NCI-H345 treated with DMSO at 0.1 percent for 48 hours (cell line): ENCODE data around the gene FLT1.

ENCODE experiments used
- DNase-seq: peaks from one replicate; lab custom pipeline; 2025; ENCODE audit not compliant: unreplicated experiment; lab: John Stamatoyannopoulos, UW

FLT1 gene

DNA sequence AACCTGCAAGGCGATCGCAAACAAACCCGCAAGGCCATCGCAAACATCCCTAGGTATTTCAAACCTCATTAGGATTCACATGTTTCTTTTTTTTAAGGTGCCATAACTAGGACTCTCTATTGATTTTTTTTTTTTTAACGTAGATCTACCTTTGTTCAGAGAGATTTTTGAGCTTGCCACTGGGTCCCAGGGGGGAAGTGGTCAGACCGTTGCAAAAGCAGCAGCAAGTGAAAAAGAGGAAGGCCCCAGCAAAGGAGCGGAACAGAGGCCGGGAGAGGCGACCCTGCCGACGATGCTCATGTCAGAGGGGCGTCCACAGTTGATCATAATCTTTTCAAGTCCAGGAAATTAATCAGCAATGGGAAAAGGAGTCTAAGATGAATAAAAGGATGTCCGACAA, 32.7 kb upstream of the FLT1 start:
- no peak for DNase-seq

GRCh38 chr13:28526876-28527275, 31.9 kb upstream of the FLT1 start:
- no peak for DNase-seq

GRCh38 chr13:28522871-28523270, 27.9 kb upstream of the FLT1 start:
- DNase-seq, result no peak

- no peak for DNase-seq
Measured at GRCh38 chr13:28513745-28514144, 18.8 kb upstream of the FLT1 start.

DNA sequence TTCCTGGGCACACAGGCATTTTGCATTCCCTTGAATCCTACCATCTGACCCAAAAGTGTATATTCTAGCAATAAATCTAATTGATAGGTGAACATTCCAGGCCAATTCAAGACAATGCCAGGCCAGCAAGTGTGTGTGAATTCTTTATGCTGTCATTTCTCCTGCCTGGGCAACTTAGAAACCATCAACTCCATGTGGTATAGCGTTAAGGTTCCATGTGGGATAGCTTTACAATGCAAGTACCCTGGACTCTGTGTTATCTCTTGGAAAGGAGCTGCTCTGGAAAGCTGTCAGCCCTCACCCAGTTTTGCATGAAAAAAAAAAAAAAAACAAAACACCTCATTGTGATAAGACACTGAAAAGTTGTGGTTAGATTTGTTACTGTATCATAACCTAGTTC, 15.6 kb upstream of the FLT1 start:
- no peak for DNase-seq

DNA sequence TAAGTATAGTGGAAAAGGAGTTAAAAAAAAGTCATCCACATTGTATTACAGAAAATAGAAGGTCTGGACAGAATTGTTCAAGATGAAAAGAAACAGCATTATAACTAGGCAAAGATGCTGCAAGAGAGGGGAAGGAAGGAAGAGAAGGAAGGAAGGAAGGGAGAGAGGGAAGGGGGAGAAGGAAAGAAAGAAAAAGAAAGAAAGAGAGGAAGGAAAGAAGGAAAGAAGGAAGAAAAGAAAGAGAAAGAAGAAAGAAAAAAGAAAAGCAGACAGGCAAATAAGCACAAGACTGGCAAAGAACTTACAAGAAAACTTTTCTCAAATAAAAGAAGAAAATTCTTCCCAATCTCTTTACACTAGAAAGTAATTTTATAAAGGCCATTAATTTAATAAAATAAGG, 15.1 kb upstream of the FLT1 start:
- no peak for DNase-seq

- no peak for DNase-seq
Measured at GRCh38 chr13:28505543-28506135, 10.7 kb upstream of the FLT1 start.

DNA sequence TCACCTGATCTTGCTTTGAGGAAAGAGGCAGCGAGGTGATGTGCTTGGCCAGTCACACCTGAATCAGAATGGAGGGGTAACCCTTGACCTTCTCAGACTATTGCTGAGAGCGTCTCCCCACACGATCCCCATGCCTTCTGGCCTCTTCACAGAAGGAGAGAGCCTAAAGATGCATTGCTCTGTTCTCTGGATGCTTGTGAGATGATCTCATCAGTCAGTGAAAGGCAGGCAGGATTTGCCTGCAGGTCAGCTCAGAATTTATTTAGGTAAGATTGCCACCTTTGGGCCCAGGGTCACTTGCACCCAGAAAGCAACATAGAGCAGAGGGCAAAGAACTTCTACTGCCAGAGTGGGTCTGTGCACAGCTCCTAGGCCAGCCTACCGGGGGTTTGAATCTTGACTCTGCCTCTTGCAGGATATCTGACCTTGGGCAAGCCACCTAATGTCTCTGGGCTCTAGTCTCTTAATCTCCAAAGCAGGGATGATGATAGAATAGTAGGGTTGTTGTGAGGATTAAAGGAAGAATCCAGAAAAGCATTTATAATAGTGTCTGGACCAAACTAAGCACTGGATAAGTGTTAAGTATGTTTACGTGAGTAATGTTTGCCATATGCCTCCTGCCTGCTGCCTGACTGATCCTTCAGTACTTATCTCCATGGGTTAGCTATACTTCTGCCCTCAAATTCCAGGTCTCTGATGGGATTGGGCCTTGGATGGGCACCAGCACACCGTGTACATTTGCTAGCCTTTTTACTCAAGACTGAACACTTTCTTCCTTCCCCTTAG, 8.4 kb upstream of the FLT1 start:
- DNase-seq, result no peak

GRCh38 chr13:28501547-28501946, 6.6 kb upstream of the FLT1 start:
- DNase-seq, result no peak

DNA sequence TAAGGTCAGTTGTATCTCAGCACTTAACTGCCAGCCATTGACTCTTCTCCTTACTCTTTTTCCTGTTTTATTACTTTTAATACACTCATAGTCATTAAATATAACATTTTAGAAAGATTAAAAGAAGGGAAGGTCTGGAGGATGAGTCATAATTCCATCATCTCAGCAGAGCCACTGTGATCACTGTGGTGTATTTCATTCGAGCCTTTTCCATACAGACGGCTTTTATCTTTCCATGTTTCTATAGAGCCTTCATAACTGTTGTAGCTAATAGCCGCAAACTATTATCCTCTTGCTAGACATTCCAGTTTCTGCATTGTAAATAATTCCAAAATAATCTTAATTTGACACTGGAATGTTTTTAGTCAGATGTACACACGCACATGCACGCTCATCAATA, 4.7 kb upstream of the FLT1 start:
- no peak for DNase-seq

DNA sequence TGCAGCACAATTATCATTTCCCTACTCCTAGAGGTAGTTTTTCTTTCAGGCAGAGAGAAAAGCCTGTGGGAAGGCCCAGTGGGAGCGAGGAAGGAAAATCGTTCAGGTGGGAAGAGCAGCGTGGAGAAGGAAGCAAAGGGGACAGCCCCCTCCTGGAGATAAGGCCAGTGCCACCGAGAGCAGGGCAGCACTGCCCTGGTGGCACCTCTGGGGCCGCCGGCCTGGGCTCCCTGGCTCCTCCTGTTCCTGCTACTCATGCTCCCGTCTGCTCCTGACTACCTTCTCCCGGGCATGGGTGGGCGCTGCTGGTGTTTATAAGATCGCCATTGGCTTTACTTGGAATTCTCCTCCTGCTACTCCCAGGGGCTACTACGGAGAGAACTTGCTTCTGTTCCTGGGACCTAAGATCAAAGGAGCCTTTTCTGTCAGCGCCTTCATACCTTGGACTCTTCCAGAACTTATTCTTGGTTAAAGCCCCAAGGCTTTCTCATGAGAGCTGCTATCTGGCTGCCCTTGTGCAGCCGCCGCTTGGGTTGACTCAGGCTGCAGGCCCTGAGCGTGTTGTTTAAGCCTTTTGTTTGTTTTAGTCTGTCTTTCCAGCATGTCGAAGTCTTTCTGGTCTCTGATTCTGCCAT, 3.7 kb upstream of the FLT1 start:
- DNase-seq, result no peak

DNA sequence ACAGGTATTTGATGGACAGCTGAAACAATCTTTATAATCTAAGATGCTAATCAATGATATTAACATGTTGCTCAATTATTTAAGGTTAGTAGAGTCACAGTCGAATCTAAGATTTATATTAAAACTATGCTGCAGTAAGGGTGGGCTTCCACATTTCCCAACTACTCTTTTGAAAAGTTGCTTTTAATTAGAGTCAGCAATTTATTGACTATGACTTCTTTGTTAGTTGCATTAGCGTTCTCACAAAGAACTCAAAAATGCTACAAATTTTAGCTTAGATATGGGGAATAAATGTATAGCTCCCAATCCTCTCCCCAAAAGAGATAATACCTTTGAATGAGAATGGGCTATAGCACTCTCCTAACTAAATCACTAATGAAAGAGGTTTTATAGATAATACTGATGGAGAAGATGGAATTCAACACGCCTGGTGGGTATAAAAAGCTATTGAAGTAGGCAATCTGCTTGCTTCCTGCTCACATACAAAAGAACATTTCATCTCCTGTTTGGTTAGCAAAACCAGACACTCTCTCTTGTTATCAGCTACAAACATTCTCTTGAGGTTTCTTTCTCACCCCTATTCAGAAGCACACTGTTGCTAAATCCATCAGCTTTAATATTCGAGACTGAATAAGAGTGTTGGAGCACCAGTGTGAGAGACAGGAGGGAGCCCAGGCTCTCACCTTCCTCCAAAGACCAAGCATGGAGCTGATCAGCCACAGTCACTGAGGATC, 2.4 kb upstream of the FLT1 start:
- no peak for DNase-seq

- no peak for DNase-seq
Measured at GRCh38 chr13:28496188-28496564, 1.2 kb upstream of the FLT1 start.

DNA sequence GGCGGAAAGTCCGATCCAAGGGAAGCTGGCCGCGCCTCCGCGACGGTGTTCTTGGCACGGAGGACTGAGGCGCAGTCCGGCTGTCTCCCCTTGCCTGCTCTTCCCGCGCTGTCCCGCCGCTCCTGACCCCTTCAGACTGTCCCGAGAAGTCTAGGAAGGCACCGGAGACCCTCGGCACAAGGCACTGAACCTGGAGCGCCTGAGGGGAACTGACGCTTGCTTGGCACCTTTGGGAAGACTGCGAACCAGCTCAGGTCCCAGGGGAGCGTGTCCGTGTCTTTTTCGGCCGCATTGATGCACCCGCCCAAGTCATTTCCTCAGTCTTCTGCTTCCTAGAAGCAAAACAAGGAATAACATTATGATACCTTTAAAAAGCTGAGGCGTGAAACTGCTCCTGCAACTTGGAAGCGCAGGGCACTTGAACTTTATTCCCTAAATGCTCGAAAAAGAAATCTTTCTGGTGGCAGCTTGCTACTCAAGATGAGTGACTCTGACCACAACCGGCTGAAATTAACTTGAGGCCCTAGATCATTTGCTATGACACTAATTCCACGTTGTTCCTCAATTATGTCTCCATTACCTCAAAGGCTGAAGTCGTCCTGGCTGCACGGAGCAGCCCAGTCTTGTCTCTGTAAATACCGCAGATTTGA, 735 bp upstream of the FLT1 start:
- DNase-seq, result no peak

DNA sequence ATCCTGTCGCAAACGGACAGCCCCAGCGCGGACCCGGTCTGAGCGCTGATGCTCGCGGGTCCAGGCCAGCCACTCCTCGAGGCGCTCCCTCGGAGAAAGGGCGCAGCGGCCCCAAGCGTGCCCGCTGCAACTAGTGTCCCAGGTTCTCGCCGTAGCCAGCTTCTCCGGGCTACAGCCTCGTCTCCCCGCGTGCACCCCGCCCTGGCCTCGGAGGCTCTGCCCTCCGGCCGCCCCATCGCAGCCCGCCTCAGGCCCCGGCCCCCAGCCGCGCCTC, 487 bp downstream of the FLT1 start:
- no peak for DNase-seq

GRCh38 chr13:28493740-28494503, 1.0 kb downstream of the FLT1 start:
- DNase-seq, result no peak

DNA sequence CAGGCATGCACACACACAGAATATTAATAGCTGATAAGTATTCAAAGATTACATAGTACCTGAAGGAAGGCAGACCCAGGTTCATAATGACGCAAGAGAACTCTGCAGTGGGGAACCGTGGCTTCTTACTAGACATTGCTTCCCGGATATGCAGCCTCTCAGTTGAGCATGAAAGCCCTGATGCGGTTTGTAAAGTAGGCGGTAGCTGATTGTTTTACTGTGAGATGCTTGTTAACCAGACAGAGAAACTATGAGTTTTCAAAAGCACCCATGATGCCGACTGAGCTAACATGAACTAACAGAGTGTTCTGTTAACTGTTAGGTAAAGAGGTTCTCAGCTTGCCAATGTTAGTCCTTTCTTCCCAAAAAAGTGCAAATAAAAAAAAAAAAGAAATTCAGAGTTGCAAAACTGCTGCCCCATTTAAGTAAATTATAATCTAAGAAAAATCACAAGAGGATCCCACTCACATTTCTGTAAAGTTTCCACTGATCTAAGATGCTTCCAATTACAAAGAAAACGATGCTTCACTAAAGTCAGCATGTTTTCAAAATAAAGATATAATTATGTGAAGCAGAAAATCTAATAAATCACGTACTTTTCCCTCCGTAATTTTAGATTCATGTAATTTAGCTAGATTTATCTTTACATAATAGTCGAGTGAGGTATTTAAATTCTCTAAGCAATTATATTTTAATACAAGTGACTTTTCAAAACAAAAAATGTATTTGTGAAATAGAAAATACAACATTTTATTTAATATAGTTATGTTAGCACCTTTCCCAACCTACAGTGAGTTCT, 2.2 kb downstream of the FLT1 start:
- no peak for DNase-seq

- no peak for DNase-seq
Measured at GRCh38 chr13:28490061-28490460, 4.9 kb downstream of the FLT1 start.

DNA sequence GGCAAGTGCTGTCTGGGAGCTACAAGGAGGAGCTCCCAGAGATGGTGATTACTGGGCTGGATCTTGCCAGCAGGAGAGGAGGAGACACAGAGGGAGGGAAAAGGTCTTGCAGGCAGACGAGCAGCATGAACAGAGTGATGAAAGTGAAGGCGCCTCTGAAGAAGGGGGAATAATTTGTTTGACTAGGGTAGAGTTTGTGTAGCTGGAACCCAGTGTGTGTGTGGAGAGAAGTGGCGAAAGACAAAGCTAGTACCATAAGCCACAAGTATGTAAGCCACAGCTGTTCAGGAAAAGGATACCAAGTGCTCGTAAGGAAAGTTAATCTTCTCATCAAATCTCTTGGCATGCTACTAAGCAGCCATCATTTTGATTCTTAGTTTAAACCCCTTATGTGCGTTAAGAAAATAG, 5.4 kb downstream of the FLT1 start:
- DNase-seq, result no peak

DNA sequence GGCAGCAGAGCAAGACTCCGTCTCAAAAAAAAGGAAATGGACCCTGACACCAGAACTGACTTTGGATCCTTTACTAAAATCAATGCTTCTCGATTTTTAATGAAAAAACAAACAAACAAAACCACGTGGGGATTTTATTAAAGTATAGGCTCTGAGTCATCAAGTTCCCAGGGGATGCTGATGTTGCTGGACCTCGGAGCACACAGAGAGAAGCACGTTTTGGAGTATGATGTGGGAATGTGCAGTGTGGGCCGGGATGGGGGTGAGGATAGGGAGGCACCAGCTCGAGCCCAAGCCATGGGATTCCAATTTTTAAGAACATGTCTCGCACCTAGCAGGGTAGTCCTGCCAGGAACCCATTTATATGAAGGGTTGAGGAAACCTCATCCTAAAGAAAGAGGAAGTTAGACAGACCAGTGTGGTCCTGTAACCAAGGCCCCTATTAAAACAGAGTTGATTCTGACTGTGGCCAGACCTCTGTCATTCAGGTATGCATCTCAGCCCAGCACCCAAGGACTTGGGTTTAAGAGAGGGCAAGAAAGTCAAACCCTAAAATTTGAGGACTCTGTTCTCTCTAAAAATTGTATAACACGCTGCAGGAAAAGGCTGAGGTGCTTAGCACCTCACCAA, 6.4 kb downstream of the FLT1 start:
- no peak for DNase-seq
